Measurements from ENCODE around the gene DLGAP4.

Gene DLGAP4

GRCh38 chr20:36308986-36309385, 2.8 kb downstream of the DLGAP4 start:
- DNase-seq (ENCODE audit: low read depth in 2 of 2), result no peak

GRCh38 chr20:36309643-36310042, 3.5 kb downstream of the DLGAP4 start:
- DNase-seq (ENCODE audit: low read depth in 2 of 2), result no peak

- DNase-seq (ENCODE audit: low read depth in 2 of 2), result no peak
Observed at GRCh38 chr20:36310215-36310981, 4.3 kb downstream of the DLGAP4 start.

DNA sequence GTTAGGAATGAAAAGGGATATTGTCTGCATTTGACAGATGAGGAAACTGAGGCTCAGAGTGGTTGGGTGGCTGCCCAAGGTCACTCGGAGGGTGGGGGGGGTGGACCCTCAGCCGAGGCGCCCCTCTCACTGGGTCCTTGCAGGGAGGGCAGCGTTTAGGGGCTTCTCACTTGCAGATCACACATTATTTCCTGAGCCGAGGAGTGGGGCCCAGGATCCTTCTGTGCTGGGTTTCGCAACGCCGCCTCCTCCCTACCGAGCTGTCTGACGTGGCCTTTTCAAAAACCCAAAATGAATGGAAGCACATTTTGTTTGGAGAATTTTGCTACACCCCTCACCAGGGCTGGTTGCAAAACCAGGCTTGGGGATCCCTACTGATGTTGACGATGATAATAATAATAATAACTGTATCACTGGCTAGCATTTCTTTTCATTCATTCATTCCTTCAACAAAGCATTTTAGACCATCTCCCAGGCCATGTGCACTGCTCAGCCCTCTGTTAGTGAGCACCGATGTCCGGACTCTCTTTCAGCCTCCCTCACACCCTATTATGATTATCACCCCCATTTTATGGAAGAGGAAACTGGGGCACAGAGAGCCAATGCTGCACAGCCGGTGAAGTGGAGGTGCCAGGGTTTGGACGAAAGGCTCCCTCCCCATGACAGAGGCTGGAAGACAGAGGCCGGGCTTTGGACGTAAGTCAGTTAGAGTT, 5.2 kb downstream of the DLGAP4 start:
- no peak for DNase-seq (ENCODE audit: low read depth in 2 of 2)

DNA sequence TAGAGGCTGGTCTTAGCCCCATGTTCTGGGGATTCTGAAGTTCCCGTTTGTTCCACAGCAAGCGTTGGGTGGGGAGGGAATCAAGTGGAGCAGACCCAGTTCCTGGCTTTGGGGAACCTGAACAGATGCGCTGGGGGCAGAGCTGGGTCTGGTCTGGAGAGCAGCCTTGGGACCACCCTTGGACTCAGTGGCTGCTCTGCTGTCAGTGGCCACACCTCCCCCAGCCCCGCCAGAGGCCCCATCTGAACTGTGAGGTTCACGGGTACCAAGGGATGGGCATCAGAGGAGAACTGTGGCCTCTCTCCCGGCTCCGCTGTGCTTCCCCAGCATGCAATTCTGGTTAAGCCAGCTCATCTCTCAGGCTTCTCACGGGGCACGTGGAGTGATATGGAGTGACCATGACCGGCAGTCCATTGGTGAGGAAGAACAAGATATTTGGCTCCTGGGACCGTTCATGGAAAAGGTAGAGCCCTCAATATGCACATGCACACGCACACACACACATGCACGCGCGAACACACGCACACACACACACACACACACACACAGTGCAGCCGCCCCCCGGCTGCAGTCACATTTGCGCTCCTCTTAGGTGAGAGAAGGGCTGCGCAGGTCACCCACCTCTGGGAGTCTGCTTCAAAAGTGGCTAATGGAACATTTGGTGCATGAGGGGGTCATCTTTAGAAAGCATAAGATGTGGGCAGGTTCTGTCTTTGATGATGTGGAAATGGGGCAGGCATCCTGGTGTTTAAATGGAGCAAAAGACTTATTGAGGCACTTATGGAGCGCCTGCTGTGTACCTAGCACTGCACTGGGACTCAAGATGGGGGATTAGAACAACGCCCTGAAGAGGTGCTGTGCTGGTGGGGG, 6.0 kb downstream of the DLGAP4 start:
- no peak for DNase-seq (ENCODE audit: low read depth in 2 of 2)

- no peak for DNase-seq (ENCODE audit: low read depth in 2 of 2)
Observed at GRCh38 chr20:36312724-36313441, 6.7 kb downstream of the DLGAP4 start.

DNA sequence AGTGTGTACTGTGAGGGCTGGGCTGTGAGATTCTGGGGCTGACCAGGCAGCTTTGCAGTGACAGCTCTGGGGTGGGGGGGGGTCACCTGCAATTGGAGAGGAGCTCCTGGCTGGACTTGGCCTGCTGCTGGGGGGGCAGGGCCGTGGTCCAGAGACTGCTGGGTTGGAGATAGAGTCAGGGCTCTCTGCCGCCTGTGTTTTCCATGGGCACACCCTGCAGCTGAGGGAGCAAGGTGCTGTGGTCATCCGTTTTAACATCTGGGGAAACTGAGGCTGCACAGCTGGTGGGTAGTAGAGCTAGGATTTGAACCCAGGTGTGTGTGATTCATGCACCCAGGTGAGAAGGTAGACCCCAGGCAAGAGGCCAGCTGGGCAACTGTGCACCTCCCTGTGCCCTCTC, 7.3 kb downstream of the DLGAP4 start:
- DNase-seq (ENCODE audit: low read depth in 2 of 2), result no peak

DNA sequence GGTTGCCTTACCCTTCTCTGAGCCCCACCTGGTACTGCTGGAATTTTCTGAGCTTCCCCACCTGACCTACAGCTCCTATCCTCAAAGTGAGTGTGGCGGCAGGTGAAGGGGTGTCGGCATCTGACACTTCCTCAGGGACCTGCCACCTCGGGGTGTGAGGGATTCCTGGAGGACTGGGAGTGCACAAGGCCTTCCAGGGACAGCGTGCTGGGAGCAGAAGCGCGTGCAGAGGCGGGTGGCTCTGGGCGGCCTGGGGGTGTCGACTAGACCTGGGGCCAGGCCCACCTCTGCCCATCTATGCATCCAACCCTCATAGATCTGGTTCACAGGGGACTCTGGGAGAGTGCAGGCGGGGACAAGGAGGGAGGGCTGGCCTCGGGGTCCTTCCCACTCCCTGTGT, 7.8 kb downstream of the DLGAP4 start:
- no peak for DNase-seq (ENCODE audit: low read depth in 2 of 2)

DNA sequence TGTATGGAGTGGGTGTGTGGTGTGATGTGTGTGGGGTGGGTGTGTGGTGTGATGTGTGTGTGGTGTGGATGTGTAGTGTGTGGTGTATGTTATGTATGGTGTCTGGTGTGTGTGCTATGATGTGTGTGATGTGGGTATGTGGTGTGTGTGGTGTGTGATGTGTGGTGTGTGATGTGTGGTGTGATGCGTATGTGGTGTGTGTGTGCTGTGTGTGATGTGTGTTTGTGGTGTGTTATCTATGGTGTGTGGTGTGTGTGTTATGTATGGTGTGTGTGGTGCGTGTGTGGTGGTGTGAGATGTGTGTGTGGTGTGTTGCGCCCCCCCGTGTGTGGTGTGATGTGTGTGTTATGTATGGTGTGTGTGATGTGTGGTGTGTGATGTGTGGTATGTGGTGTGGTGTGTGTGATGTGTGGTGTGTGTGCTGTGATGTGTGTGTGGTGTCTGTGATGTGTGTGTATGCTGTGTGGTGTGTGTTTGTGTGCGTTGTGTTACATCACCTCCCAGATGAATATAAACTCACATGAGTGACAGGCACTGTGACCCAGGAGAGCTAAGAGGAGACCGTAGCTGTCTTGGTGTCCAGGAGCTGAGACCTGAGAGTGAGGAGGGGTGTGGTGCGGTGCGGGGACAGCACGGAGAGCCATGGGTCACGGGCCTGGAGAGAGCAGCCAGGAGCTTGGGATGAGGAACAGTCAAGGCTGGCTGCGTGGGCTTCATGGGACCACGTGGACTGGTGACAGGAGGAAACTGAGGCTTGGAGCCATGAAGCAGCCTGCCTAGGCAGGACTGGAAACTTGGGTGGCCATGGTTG, 8.8 kb downstream of the DLGAP4 start:
- no peak for DNase-seq (ENCODE audit: low read depth in 2 of 2)

DNA sequence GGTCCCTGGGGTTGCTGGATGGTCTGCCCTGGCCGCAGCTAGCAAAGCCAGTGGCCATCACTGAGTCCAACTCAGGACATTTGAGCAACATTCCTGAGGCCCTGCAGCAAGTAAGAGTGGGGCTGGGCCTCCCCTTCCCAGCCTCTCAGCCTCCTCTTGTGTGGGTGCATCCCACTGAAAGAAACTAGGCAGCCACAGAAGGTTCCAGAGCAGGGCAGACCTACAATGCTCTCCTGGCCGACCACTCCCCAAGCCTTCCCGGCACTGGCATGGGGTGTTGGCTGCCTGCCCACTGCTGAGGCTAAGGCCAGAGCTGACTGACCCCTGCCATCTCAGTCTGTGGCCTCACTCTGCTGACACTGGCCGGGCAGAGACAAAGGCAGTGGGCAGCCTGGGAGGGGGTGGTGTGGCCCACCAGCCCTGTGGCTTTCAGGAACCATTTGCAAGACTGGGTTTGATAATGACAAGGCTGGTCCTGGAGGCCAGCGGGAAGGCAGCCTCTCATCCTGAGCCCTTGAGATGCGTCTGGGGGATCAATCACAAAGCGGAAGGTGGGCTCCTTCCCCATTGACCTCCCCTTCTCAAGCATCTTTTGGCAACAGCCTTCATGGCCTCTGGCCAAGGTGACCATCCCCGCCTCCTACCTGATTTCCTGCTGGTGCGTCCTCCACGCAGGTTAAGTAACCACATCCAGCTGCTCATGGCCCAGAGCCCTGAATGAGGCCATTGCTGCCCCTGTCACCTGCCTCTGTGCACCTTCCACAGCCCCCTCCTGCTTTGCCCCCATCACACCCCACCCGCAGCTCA, 9.6 kb downstream of the DLGAP4 start:
- DNase-seq (ENCODE audit: low read depth in 2 of 2), result no peak

GRCh38 chr20:36317675-36318074, 11.5 kb downstream of the DLGAP4 start:
- no peak for DNase-seq (ENCODE audit: low read depth in 2 of 2)

DNA sequence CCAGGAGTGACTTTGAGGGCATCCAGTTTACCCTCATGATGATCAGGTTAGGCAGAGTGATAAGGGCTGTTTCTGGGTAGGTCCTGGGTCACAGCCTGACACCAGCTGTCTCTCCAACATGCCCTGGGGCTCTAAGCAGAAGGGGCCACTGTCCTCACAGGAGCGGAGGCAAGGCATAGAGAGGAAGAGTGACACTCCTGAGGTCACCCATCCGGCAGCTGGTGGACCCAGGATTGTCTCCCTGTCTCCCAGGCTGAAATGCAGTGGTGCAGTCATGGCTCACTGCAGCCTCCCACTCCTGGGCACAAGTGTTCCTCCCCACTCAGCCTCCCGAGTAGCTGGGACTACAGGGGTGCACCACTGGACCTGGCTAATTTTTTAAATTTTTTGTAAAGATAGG, 12.0 kb downstream of the DLGAP4 start:
- DNase-seq (ENCODE audit: low read depth in 2 of 2), result no peak

DNA sequence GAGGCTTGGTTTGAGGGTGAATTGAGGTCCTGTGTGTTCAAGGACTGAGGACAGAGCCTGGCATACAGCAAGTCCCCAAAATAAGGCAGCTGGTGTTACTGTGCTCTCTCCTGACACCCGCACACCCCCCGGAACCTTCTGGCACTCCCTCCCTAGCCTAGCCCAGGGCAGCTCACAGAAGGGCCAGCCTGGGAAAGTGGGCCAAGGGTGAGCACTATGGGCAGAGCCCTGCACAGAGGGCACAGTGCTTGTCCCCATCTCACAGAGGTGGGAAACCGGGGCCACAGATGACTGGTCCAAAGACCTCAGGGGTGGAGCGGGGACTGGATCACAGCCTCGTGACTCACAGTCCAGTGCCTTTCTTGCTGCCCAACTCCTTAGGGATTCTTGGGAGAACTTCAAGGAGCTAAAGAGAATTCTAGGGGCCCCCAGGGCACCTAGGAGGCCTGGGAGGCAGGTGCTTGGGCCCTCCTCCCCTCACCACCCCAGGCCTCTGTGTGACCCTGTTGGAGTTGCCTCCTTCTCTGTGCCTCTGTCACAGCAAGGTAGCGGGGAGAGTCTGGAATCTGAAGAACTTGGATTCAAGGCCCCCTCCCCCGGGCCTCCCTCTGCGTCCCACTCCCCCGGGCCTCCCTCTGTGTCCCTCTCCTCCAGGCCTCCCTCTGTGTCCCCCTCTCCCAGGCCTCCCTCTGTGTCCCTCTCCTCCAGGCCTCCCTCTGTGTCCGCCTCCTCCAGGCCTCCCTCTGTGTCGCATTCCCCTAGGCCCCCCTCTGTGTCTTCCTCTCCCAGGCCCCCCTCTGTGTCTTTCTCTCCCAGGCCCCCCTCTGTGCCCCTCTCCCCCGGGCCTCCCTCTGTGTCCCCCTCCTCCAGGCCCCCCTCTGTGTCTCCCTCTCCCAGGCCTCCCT, 13.5 kb downstream of the DLGAP4 start:
- no peak for DNase-seq (ENCODE audit: low read depth in 2 of 2)

DNA sequence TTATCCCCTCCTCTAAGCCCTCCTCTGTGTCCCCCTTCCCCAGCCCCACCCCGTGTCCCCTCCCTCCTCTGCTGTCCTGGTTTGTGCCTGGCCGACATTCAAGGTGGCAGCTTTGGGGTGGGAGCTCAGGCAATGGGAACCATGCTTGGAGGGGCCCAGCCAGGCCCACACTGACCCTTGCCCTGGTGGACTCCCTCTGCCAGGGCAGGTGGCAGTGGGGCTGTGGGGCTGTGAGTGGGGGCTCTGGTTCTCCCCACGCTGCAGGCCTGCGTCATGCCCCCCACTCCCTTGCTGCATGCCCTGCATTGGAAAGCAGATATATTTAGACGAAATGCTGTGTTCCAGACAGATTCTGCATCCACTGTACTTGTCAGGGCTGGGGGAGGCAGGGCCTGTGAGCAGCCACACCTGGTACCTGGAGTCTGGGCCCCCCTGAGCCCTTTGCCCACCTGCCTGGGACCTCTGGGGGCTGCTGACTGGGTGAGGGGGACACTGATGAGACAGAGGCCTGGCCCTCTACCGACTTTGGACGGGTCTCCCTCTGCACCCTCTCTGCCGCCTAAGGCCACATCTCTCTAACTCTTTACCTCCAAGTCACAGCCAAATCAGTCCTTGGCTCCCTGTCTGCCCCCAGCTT, 14.2 kb downstream of the DLGAP4 start:
- DNase-seq (ENCODE audit: low read depth in 2 of 2), result no peak

DNA sequence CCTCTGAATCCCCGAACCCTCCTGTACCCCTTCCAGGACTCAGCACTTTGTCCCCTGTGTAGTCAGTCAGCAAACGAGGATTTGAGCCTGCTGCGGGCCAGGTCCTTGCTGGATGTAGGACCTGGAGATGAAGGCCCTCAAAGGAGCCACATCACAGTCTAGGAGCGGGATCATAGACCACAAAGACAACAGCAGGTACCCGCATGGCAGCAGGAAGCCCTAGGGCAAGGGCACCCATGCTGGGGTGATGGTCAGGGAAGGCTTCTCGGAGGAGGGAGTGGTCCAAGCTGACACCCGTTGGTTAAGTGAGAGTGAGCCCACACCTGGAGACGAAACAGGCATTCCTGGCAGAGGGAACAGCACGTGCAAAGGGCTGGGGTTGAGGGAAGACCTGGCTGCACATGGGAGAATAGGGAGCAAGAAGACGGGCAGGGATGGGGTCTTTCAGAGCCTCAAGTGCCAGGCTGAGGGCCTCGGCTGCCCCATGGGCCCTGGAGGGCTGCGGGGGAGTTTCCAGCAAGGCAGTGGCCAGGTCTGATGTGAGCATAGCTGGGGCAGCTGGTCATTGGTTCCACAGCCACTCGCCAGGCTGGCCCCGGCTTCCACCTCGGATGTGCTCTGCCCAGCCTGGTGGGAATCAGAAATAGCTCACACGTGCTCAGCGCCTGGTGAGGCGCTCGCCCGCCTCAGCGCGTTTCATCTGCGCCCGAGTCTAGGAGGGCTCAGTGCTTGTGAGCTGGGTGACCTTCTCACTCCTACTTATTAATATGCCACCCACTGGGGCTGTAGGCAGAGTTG, 15.0 kb downstream of the DLGAP4 start:
- no peak for DNase-seq (ENCODE audit: low read depth in 2 of 2)

DNA sequence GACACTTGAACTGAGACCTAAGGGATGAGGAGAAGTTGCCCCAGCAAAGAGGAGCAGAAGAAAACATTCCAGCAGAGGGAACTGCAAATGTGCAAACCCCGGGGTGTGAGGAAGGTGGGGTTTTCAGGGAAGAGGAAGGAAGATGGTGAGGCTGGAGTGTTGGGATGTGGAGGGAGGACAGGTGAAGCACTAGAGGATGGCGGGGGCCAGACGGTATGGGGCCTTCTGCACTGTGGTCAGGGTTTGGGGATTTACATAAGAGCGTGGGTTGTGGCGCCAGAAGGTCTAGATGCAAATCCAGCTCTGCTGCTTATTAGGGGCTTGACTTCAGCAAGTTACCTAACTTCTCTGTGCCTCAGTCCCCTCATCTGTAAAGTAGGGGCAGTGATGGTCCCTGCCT, 16.0 kb downstream of the DLGAP4 start:
- DNase-seq (ENCODE audit: low read depth in 2 of 2), result no peak

DNA sequence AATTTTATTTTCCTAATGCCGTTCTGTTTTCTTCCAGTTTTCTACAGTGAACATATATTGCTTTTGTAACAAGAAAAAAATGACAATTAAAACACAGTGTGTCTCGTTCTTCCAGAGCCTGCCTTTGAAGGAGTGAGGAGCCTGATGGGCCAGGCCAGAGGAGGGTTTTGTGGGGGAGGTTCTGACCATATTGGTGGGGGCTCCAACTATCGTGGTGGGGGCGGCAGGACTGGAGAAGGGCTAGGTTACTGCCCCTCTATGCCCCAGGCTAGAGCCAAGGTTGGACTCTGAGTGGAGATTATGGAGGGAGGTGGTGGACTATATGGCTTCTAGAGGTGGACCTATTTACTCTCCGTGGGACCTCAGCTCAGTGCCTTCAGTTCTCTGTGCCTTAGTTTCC, 24.0 kb downstream of the DLGAP4 start:
- DNase-seq (ENCODE audit: low read depth in 2 of 2), result no peak

- no peak for DNase-seq (ENCODE audit: low read depth in 2 of 2)
Observed at GRCh38 chr20:36331209-36331608, 25.1 kb downstream of the DLGAP4 start.

Data from stimulated activated CD8-positive, alpha-beta memory T cell treated with anti-CD3 and anti-CD28 coated beads, Interleukin-15, amount 100 ng/mL, for 4 hours (primary cell).